Tibial nerve (tissue), 3 donors: ENCODE results near the gene CYB5R2.

Source experiments
- CTCF ChIP-seq, 5 experiments: fragments of 200-600 bp in 3 of 5; fragments of 450-650 bp in 2 of 5; sonication (generic) in 3 of 5; IDR thresholded peaks; one replicate each; pipeline ENCODE4 v1.5.1; 2016 to 2019; ENCODE audit warnings: antibody characterized with exemption in 5 of 5, mild to moderate bottlenecking in 3 of 5, moderate library complexity in 2 of 5
- POLR2A ChIP-seq, 2 donors: fragments of 450-650 bp; IDR thresholded peaks; one replicate each; pipeline ENCODE4 v1.6.1; 2017; ENCODE audit warnings: antibody characterized with exemption in 2 of 2, mild to moderate bottlenecking in 2 of 2, moderate library complexity in 2 of 2

GRCh38 chr11:7632211-7632610, 41.1 kb downstream of the CYB5R2 start:
- TF ChIP-seq CTCF (IDR thresholded peaks at IDR 0.05) = no peak
- no peak for TF ChIP-seq POLR2A (IDR thresholded peaks at IDR 0.05)
